ENCODE measurements around the gene KRTAP10-2. TPM values are rescaled to one million over a fixed set of nuclear protein-coding genes. Genes with fewer than 3 reads are reported as not detected.

KRTAP10-2 gene
- total RNA-seq, 2 experiments from 2014 or later, result not detected

DNA sequence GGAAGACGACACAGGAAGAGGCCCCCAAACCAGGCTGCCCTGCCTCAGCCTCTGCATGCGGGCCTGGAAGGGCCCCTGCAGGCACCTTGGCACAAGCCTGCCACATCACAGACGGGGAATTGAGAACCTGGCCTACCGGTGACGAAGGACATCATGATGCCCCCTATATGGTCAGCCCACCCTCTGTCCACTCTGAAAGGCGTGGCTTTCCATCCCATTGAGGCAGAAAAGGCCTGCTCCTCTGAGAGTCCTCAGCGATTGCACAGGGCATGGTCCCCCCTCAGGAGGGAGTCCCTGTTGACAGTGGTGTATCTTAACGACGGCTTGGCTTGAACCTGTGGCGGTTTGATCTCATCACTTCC is 22.7 kb downstream of the KRTAP10-2 start:
- no peaks in the 10 kb centered on the region for H3K4me1 Mint-ChIP-seq
- POLR2A ChIA-PET, result no interaction called here
- H3K27ac Mint-ChIP-seq, result no peak overlapping the region
- DNase-seq, result no peak
- peaks cover 2% of the 10 kb centered on the region for H3K9me3 Mint-ChIP-seq
- H3K36me3 Mint-ChIP-seq (ENCODE audit: low read depth), result no peaks in the 10 kb centered on the region
- H3K27me3 Mint-ChIP-seq, result no peaks in the 10 kb centered on the region
- CTCF ChIA-PET, result no interaction called here
- no peak overlapping the region for H3K4me3 Mint-ChIP-seq

DNA sequence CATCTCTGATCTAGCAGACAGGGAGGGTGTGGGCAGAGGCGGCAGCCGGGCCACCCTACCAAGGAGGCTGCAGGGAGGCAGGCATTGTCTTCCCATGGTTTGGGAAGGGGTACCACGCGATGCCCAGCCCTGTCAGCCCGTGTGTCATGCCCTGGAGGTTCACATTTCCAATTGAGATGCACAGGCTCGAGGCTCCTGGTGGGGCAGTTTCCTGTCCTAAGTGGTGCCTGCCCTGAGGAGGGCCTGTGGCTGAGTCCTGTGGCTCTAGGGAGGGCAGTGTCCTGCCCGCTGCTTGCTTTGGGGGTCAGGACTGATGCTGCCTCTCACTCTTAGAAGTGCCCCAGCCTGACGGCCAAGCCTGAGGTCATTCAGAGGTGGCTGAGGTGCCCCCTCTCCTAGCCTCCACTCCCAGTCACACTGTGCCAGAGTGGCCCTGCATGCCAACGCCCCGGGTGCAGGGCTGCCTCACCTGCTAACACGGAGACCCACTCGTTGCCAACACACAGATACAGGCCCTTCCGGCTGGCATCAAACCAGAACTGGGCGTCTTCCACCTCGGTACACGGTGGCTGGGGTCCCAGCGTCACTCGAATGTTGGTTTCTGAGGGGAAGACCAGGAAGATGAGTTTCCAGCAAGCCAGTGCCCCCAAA is 23.2 kb downstream of the KRTAP10-2 start:
- Mint-ChIP-seq H3K36me3 (ENCODE audit: low read depth) (no peaks in the 10 kb centered on the region), H3K4me3 (no peak overlapping the region), H3K27ac (no peak overlapping the region), H3K4me1 (no peaks in the 10 kb centered on the region), H3K9me3 (peaks cover 2% of the 10 kb centered on the region), H3K27me3 (no peaks in the 10 kb centered on the region)
- POLR2A ChIA-PET, result no interaction called here
- CTCF ChIA-PET, result no interaction called here
- no peak for DNase-seq

DNA sequence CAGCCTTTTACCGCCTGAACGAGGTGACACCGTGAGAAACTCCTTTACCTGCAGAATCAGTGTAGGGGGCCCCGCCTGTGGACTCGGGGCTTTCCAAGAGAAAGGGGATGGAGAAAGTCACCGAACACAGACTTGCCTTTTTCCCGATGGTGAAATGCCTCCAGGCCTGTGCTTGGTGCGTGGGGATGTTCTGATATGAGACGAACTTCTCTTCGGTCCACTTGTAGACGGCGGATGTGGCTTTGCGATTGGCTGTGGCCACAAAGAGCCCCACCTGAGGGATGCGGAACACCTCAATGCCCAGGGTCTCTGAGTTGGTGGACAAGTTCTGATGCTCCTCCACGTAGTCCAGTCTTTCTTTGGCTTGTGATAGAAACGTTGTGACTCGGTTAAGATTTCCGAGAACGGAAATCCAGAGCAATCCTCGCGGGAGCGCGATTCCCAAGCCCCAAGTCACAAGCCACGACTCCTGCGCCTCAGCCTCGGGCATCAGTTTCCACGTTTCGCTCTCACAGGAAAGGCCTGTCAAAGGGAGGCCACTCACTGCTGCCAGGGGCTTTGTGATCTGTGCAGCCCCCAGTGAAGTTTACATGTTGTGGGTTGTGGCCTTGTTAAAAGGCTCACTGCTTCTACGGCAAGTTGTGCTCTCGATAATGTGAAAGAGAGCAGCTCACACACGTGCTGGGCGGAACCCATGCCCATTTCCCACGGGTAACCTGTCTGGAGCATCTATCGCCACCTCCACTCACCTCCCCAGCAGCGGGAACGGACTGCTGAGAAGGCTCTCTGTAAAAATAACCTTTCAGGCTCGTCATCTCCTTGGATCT is 23.9 kb downstream of the KRTAP10-2 start:
- no peak overlapping the region for H3K4me3 Mint-ChIP-seq
- H3K9me3 Mint-ChIP-seq, result peaks cover 2% of the 10 kb centered on the region
- no peak for DNase-seq
- H3K36me3 Mint-ChIP-seq (ENCODE audit: low read depth), result no peaks in the 10 kb centered on the region
- ChIA-PET POLR2A (no interaction called here), CTCF (no interaction called here)
- no peak overlapping the region for H3K27ac Mint-ChIP-seq
- no peaks in the 10 kb centered on the region for H3K27me3 Mint-ChIP-seq
- H3K4me1 Mint-ChIP-seq, result no peaks in the 10 kb centered on the region

DNA sequence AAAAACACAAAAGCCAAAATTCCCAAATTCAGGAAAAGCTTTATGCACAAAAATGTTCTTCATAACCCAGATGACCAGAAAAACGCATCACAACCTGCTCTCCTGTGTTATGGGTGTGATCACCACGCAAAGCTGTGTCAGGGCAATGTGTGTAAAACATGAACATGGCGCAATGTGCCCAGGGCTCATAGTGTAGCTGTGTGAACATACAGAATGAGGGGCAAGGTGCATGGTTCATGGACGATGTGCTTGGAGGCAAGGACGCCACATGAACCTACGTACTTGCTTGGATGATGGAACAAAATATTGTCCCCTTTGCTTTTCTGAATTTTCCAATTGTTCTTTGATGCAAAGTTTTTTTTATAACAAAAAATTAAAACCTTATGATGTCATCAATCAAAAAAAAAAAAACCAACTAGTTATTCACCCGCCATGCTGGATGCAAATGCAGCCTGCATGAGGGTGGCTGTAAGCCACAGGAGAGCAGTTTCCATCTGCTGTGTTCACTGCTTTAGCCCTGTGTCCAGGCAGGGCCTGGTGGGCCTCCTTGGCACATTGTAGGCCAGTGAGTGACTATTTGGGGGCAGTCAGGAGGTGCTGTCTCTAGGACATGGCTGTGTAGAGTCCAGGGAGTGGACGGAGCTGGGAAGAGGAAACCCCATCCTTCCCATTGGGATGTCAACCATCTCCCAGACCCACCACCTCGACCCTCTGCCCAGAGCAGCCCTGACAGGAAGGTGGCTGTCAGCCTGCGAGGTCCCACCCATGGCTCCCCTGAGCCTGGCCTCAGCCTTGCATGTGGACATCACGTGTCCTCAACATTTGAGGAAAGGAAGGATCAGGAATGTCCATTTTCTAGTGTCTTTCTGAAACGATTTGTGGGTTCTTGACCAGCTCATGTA is 25.0 kb downstream of the KRTAP10-2 start:
- no peak for DNase-seq
- H3K27me3 Mint-ChIP-seq, result no peaks in the 10 kb centered on the region
- H3K36me3 Mint-ChIP-seq (ENCODE audit: low read depth), result no peaks in the 10 kb centered on the region
- H3K9me3 Mint-ChIP-seq, result peaks cover 2% of the 10 kb centered on the region
- ChIA-PET POLR2A (no interaction called here), CTCF (no interaction called here)
- H3K4me1 Mint-ChIP-seq, result no peaks in the 10 kb centered on the region
- H3K27ac Mint-ChIP-seq, result no peak overlapping the region
- H3K4me3 Mint-ChIP-seq, result no peak overlapping the region

DNA sequence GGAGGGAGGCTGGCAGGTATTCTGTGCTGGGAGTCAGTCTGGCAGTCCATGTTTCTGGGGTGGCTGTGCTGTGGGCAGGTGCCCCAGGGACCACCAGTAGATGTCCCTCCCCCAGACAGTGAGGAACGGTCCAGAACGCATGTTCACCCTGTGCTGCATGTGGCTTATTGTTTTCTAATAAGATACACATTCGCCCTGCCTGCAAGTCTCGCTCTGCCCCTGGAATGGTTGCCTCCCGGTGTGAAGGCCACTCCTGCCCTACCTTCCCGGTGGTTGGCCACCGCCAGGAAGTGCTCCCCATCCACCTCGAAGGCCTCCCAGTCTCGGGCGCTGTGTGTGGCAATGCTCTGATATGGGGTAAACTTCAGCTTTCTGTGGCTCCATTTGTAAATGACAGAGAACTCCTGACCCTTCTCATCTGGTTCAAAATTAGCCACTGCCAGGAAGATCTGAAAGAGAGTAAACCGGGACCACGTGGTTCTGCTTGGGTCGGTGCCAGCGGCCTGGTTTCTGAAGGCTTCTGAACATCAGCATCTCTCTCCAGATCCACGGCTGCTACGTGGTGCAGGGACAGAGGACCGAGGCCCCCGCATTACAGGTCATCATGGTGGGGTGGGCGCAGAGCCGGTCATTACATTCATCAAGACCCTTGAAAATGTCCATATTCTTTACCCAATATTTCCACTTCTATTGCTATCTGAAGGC is 25.8 kb downstream of the KRTAP10-2 start:
- no peak for DNase-seq
- Mint-ChIP-seq H3K4me1 (no peaks in the 10 kb centered on the region), H3K9me3 (peaks cover 2% of the 10 kb centered on the region), H3K36me3 (ENCODE audit: low read depth) (no peaks in the 10 kb centered on the region), H3K4me3 (no peak overlapping the region), H3K27ac (no peak overlapping the region), H3K27me3 (no peaks in the 10 kb centered on the region)
- ChIA-PET CTCF (no interaction called here), POLR2A (no interaction called here)

- Mint-ChIP-seq H3K4me1 (no peaks in the 10 kb centered on the region), H3K27ac (no peak overlapping the region), H3K4me3 (no peak overlapping the region), H3K9me3 (peaks cover 2% of the 10 kb centered on the region), H3K36me3 (ENCODE audit: low read depth) (no peaks in the 10 kb centered on the region), H3K27me3 (no peaks in the 10 kb centered on the region)
- POLR2A ChIA-PET, result no interaction called here
- DNase-seq, result no peak
- CTCF ChIA-PET, result interaction anchor here (1.0 kb wide), 1 partner anchor 269 kb away, joined by 3 read pairs; no protein-coding TSS in a partner anchor
Measured at GRCh38 chr21:44524414-44525371, 26.6 kb downstream of the KRTAP10-2 start.

DNA sequence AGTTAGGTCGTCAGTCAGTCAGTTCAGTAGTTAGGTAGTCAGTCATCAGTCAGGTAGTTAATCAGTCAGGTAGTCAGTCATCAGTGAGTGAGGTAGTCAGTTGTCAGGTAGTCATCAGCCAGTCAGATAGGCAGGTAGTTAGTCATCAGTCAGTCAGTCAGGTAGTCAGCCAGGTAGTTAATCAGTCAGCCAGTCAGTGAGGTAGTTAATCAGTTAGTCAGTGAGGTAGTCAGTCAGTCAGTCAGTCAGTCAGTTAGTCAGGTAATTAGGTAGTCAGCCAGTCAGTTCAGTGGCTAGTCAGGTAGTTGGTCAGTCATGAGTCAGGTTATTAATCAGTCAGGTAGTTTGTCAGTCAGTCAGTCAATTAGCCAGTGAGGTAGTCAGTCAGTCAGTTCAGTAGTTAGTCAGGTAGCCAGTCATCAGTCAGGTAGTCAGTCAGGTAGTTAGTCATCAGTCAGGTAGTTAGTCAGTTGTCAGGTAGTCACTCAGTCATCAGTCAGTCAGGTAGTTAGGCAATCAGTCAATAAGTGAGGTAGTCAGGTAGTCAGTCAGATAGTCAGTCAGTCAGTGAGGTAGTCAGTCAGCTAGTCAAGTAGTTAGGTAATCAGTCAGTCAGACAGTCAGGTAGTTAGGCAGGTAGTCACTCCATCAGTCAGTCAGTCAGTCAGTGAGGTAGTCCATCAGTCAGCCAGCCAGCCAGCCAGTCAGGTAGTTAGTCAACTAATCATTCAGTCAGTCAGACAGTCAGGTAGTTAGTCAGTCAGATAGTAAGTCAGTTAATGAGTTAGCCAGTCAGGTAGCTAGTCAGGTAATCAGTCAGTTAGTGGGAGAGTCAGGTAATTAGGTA is 27.5 kb downstream of the KRTAP10-2 start:
- Mint-ChIP-seq H3K9me3 (peaks cover 2% of the 10 kb centered on the region), H3K27ac (no peak overlapping the region), H3K4me3 (no peak overlapping the region), H3K4me1 (no peaks in the 10 kb centered on the region), H3K27me3 (no peaks in the 10 kb centered on the region), H3K36me3 (ENCODE audit: low read depth) (no peaks in the 10 kb centered on the region)
- no peak for DNase-seq
- ChIA-PET POLR2A (no interaction called here), CTCF (interaction anchor here (1.0 kb wide), 1 partner anchor 269 kb away, joined by 3 read pairs; no protein-coding TSS in a partner anchor)

- no peaks in the 10 kb centered on the region for H3K36me3 Mint-ChIP-seq (ENCODE audit: low read depth)
- DNase-seq, result no peak
- ChIA-PET CTCF (no interaction called here), POLR2A (no interaction called here)
- no peak overlapping the region for H3K4me3 Mint-ChIP-seq
- no peaks in the 10 kb centered on the region for H3K4me1 Mint-ChIP-seq
- no peak overlapping the region for H3K27ac Mint-ChIP-seq
- peaks cover 2% of the 10 kb centered on the region for H3K9me3 Mint-ChIP-seq
- no peaks in the 10 kb centered on the region for H3K27me3 Mint-ChIP-seq
Measured at GRCh38 chr21:44522753-44523204, 28.5 kb downstream of the KRTAP10-2 start.

- DNase-seq, result no peak
- ChIA-PET POLR2A (no interaction called here), CTCF (no interaction called here)
- Mint-ChIP-seq H3K4me1 (no peaks in the 10 kb centered on the region), H3K36me3 (ENCODE audit: low read depth) (no peaks in the 10 kb centered on the region), H3K27me3 (no peaks in the 10 kb centered on the region), H3K9me3 (peaks cover 2% of the 10 kb centered on the region), H3K27ac (no peak overlapping the region), H3K4me3 (no peak overlapping the region)
Measured at GRCh38 chr21:44521928-44522752, 29.2 kb downstream of the KRTAP10-2 start.

GRCh38 chr21:44521301-44521927 is 29.9 kb downstream of the KRTAP10-2 start:
- H3K27me3 Mint-ChIP-seq, result no peaks in the 10 kb centered on the region
- H3K36me3 Mint-ChIP-seq (ENCODE audit: low read depth), result no peaks in the 10 kb centered on the region
- ChIA-PET POLR2A (no interaction called here), CTCF (no interaction called here)
- H3K4me1 Mint-ChIP-seq, result no peaks in the 10 kb centered on the region
- H3K4me3 Mint-ChIP-seq, result no peak overlapping the region
- H3K9me3 Mint-ChIP-seq, result peaks cover 2% of the 10 kb centered on the region
- no peak for DNase-seq
- no peak overlapping the region for H3K27ac Mint-ChIP-seq

Measured in activated CD4-positive, alpha-beta T cell treated with anti-CD3 and anti-CD28 coated beads, Interleukin-2, amount 10 ng/mL, durations not matched to agents 7 days and 5 days (primary cell).